T-helper 1 cell treated with Interleukin-12 subunit alpha and Interleukin-12 subunit beta and Interleukin-4 antibody, amounts not matched to agents 30 μg/mL and 1 μg/mL, for 36 hours (primary cell): Measurements from ENCODE around the gene EEF1E1.

Experiments used
- H3K27ac Mint-ChIP-seq: one replicate; pipeline ENCODE4 v1.8.0; 2021; ENCODE audit warnings: mild to moderate bottlenecking, mixed read lengths
- H3K27me3 Mint-ChIP-seq: one replicate; pipeline ENCODE4 v1.8.0; 2021; ENCODE audit warnings: low read depth, mixed read lengths
- H3K36me3 Mint-ChIP-seq: one replicate; pipeline ENCODE4 v1.8.0; 2021; ENCODE audit warnings: low read depth, mixed read lengths
- H3K4me1 Mint-ChIP-seq: one replicate; pipeline ENCODE4 v1.8.0; 2021; ENCODE audit warnings: low read depth, mixed read lengths
- H3K4me3 Mint-ChIP-seq: one replicate; pipeline ENCODE4 v1.8.0; 2021; ENCODE audit warnings: mild to moderate bottlenecking, moderate library complexity, mixed read lengths
- H3K9me3 Mint-ChIP-seq: one replicate; pipeline ENCODE4 v1.8.0; 2021; ENCODE audit warnings: mixed read lengths

EEF1E1 gene

DNA sequence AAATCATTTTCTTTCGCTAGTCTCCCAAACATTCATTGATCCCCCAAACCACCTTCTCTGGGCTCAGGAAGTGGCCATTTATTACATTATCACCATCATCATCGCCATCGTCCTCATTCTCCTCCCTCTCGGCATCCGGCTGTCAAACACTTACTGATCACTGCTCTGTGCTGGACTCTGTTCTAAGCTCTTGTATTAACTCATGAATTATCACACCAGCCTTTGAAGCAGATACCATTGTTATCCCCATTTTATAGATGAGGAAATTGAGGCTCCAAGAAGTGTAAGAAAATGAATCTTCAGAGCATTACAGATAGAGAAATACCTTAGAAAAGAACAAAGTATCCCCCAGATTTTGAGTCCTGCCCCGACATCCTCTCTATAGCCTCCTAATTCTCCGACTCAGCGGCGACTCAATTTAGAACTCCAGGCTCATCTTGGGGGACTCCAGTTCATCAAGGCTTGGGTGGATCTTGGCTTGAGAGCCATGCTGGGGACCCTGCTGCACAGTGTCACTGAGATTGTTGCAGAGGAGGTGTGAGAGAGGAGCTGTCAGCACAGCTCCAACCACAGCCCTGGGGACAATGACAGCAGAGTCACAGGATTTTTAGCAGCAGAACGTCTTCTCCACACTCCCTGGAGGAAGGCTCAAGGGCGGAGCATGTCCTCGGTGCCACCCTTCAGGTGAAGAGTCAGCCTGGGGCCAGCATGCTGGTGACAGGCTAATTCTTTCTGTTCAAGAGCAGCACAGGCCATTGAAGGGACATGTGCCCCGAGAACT is 6.6 kb upstream of the EEF1E1 start:
- Mint-ChIP-seq H3K9me3 (peaks cover 3% of the 10 kb centered on the region), H3K4me1 (peaks cover 1% of the 10 kb centered on the region), H3K27ac (no peak overlapping the region), H3K36me3 (peaks cover 2% of the 10 kb centered on the region), H3K27me3 (peaks cover 29% of the 10 kb centered on the region), H3K4me3 (no peak overlapping the region)

- H3K9me3 Mint-ChIP-seq = peaks cover 3% of the 10 kb centered on the region
- H3K4me1 Mint-ChIP-seq = peaks cover 1% of the 10 kb centered on the region
- H3K4me3 Mint-ChIP-seq = no peak overlapping the region
- no peak overlapping the region for H3K27ac Mint-ChIP-seq
- peaks cover 2% of the 10 kb centered on the region for H3K36me3 Mint-ChIP-seq
- peaks cover 30% of the 10 kb centered on the region for H3K27me3 Mint-ChIP-seq
Observed at GRCh38 chr6:8108031-8108660, 5.8 kb upstream of the EEF1E1 start.

GRCh38 chr6:8105791-8106190 is 3.4 kb upstream of the EEF1E1 start:
- Mint-ChIP-seq H3K4me3 (no peak overlapping the region), H3K27me3 (peaks cover 24% of the 10 kb centered on the region), H3K9me3 (peaks cover 3% of the 10 kb centered on the region), H3K27ac (no peak overlapping the region), H3K4me1 (peaks cover 14% of the 10 kb centered on the region), H3K36me3 (peaks cover 7% of the 10 kb centered on the region)

GRCh38 chr6:8103726-8104125 is 1.4 kb upstream of the EEF1E1 start:
- Mint-ChIP-seq H3K27ac (no peak overlapping the region), H3K9me3 (peaks cover 3% of the 10 kb centered on the region), H3K36me3 (peaks cover 12% of the 10 kb centered on the region), H3K4me3 (no peak overlapping the region), H3K4me1 (peaks cover 26% of the 10 kb centered on the region), H3K27me3 (peaks cover 24% of the 10 kb centered on the region)

GRCh38 chr6:8100159-8100854 is 2.0 kb downstream of the EEF1E1 start:
- H3K4me1 Mint-ChIP-seq = peaks cover 27% of the 10 kb centered on the region
- H3K9me3 Mint-ChIP-seq = no peaks in the 10 kb centered on the region
- peak overlapping the region; percentile 37 for H3K27ac Mint-ChIP-seq
- peak overlapping the region; percentile 21 for H3K4me3 Mint-ChIP-seq
- peaks cover 8% of the 10 kb centered on the region for H3K27me3 Mint-ChIP-seq
- H3K36me3 Mint-ChIP-seq = peaks cover 18% of the 10 kb centered on the region

DNA sequence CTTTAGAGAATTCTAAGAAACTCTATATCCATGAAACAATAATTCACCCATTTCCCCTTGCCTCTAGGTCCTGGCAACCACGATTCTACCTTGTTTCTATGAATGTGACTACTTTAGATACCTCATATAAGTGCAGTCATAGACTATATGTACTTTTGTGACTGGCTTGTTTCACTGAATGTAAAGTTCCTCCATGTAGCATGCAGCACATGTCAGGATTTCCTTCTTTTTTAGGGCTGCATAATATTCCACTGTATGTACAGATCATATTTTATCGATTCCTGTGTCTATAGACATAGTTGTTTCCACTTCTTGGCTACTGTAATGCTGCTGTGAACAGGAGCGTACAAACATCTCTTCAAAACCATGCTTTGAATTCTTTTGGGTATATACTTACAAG is 11.7 kb downstream of the EEF1E1 start:
- no peak overlapping the region for H3K27ac Mint-ChIP-seq
- H3K4me3 Mint-ChIP-seq = no peak overlapping the region
- no peaks in the 10 kb centered on the region for H3K27me3 Mint-ChIP-seq
- peaks cover 5% of the 10 kb centered on the region for H3K4me1 Mint-ChIP-seq
- H3K36me3 Mint-ChIP-seq = peaks cover 55% of the 10 kb centered on the region
- peaks cover 25% of the 10 kb centered on the region for H3K9me3 Mint-ChIP-seq

- H3K27me3 Mint-ChIP-seq = no peaks in the 10 kb centered on the region
- peaks cover 48% of the 10 kb centered on the region for H3K36me3 Mint-ChIP-seq
- H3K4me1 Mint-ChIP-seq = peaks cover 5% of the 10 kb centered on the region
- H3K9me3 Mint-ChIP-seq = peaks cover 25% of the 10 kb centered on the region
- no peak overlapping the region for H3K27ac Mint-ChIP-seq
- H3K4me3 Mint-ChIP-seq = no peak overlapping the region
Observed at GRCh38 chr6:8088886-8089285, 13.5 kb downstream of the EEF1E1 start.

DNA sequence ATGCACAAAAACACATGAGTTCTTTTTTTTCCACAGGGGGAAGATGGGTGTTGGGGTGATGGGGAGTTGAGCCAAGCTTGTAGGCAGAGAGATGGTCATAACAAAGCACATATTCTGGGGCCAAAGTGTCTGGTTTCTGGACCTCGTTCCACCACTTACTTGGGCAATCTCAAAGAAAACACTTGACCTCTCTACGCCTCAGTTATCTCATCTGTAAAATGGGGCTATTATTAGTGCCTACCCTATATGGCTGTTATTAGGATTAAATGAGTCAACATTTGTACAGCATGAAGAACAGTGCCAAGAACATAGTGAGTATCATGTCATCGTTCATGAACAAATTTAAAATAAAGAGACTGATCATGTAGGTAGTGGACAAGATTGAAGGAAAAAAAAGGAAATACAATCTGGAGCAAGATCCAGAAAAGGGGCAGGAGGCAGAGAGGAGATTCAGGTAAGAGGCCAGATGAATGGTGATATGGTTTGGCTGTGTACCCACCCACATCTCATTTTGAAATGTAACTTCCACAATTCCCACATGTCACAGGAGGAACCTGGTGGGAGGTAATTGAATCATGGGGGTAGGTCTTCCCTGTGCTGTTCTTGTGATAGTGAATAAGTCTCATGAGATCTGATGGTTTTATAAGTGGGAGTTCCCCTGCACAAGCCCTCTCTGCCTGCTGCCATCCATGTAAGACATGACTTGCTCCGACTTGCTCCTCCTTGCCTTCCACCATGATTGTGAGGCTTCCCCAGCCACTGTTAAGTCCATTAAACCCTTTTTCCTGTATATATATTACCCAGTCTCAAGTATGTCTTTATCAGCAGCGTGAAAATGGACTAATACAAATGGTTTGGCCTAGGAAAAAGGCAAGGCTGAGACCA is 14.2 kb downstream of the EEF1E1 start:
- H3K36me3 Mint-ChIP-seq = peaks cover 48% of the 10 kb centered on the region
- H3K27ac Mint-ChIP-seq = no peak overlapping the region
- H3K4me1 Mint-ChIP-seq = peaks cover 8% of the 10 kb centered on the region
- H3K27me3 Mint-ChIP-seq = no peaks in the 10 kb centered on the region
- H3K9me3 Mint-ChIP-seq = peaks cover 25% of the 10 kb centered on the region
- H3K4me3 Mint-ChIP-seq = no peak overlapping the region

DNA sequence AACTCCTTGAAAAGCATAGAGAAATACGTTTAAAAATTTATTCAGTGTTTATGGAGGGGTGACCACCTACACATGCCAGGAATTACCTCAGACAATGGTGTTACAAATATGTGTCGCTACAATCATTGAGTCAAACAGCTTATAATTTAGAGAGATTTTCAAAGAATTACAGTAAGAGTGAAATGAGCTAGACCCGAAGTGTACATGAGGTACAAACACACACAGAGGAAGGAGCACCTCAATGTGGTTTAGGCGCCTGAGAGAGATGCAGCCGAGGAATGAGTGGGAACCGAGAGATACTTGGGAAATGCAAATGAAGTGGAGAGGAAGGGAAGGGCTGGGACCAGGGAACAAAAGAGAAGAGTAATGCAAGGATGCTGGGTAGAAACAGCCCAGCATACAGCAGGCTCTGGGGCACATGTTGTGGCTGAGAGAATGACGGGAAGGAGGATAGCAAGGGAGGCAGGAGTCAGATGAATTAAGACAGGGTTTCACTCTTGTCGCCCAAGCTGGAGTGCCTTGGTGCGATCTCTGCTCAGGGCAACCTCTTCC is 15.5 kb downstream of the EEF1E1 start:
- H3K36me3 Mint-ChIP-seq = peaks cover 45% of the 10 kb centered on the region
- no peak overlapping the region for H3K4me3 Mint-ChIP-seq
- H3K27ac Mint-ChIP-seq = peak overlapping the region; percentile 81
- peaks cover 11% of the 10 kb centered on the region for H3K4me1 Mint-ChIP-seq
- no peaks in the 10 kb centered on the region for H3K27me3 Mint-ChIP-seq
- H3K9me3 Mint-ChIP-seq = peaks cover 25% of the 10 kb centered on the region

GRCh38 chr6:8085053-8085511 is 17.3 kb downstream of the EEF1E1 start:
- H3K27me3 Mint-ChIP-seq = no peaks in the 10 kb centered on the region
- peaks cover 16% of the 10 kb centered on the region for H3K9me3 Mint-ChIP-seq
- H3K27ac Mint-ChIP-seq = no peak overlapping the region
- H3K4me3 Mint-ChIP-seq = no peak overlapping the region
- H3K4me1 Mint-ChIP-seq = peaks cover 16% of the 10 kb centered on the region
- H3K36me3 Mint-ChIP-seq = peaks cover 36% of the 10 kb centered on the region

DNA sequence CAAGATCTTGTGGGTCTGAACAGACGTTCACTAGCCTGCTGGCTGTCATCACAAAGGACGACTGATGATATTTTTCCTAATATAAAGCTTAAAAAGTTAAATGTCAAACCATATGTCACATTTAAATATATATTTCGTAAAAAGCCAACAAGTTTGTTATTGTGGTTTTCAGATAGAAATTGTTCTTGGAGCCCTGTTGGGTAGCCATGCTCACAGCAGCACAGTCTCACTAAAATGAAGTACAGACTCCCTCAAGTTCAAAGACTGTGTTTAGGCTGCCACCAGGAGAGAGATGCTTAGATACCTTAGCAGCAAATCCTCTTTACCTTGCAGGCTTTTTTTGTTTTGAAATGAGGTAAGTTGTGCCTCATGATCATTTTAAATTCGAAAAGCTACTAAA is 17.8 kb downstream of the EEF1E1 start:
- no peak overlapping the region for H3K4me3 Mint-ChIP-seq
- peaks cover 18% of the 10 kb centered on the region for H3K4me1 Mint-ChIP-seq
- H3K36me3 Mint-ChIP-seq = peaks cover 38% of the 10 kb centered on the region
- H3K9me3 Mint-ChIP-seq = peaks cover 16% of the 10 kb centered on the region
- no peaks in the 10 kb centered on the region for H3K27me3 Mint-ChIP-seq
- no peak overlapping the region for H3K27ac Mint-ChIP-seq

DNA sequence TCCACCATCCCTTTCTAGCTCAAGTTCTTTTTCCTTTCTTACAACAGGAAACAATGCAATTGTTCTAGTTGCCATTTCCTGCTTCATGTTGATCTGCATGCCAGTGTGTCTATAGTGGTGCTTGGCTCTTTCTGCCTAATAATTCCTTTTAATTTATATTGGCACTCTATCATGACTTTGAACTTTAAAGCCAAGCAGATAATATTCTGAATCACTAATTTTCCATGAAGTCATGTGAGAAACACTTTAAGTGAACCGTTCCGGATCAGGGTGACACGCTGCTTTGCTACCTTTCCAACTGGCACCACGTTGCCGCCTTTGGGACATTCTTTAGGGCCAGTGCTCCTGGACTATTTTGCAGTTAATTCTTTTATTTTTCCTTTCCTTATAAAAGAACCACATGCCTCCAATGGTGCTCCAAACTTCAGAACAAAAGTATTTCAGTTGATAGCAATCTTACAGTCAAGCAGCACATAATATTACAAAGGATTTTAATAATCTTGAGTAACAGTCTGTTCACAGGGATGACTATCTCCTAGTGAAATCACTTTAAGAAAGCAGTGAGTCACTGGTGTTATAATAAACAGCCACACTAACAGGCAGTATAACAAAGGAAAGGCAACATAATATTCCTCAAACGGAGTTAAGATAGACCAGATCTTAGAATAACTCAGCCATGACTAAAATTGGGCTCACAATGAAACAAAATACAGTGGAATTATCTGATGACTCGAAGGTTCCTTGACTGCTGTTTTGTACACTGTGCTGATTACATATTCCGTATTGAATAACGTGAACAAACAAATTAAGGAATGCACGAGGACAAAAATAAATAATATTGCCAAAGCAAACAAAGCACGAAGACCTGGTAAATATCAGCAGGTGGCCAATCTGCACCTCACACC is 19.1 kb downstream of the EEF1E1 start:
- Mint-ChIP-seq H3K27me3 (no peaks in the 10 kb centered on the region), H3K36me3 (peaks cover 32% of the 10 kb centered on the region), H3K9me3 (peaks cover 7% of the 10 kb centered on the region), H3K4me3 (no peak overlapping the region), H3K27ac (no peak overlapping the region), H3K4me1 (peaks cover 19% of the 10 kb centered on the region)

GRCh38 chr6:8082572-8082953 is 19.8 kb downstream of the EEF1E1 start:
- Mint-ChIP-seq H3K9me3 (peaks cover 3% of the 10 kb centered on the region), H3K36me3 (peaks cover 28% of the 10 kb centered on the region), H3K27me3 (no peaks in the 10 kb centered on the region), H3K27ac (no peak overlapping the region), H3K4me1 (peaks cover 22% of the 10 kb centered on the region), H3K4me3 (no peak overlapping the region)
